Endodermal cell (in vitro differentiated cells): Measurements from ENCODE around the gene KCNG2. TPM values are rescaled to one million over a fixed set of nuclear protein-coding genes. Genes with fewer than 3 reads are reported as not detected.

Experiments used
- DNase-seq: peaks from one replicate; pipeline ENCODE4 v3.0.0-alpha.2; 2017
- H3K27ac ChIP-seq: 2 replicates; pipeline ENCODE4 v1.5.1; 2013; ENCODE audit warnings: mild to moderate bottlenecking, low read depth, low read length, moderate library complexity
- H3K27me3 ChIP-seq: 2 replicates; pipeline ENCODE4 v1.6.1; 2013; ENCODE audit warnings: mild to moderate bottlenecking, low read length, moderate library complexity; ENCODE audit not compliant: insufficient read depth, control insufficient read depth, poor library complexity, severe bottlenecking
- H3K36me3 ChIP-seq: 2 replicates; pipeline ENCODE4 v1.7.0; 2013; ENCODE audit warnings: mild to moderate bottlenecking, low read length, moderate library complexity; ENCODE audit not compliant: control insufficient read depth, insufficient read depth
- H3K4me1 ChIP-seq: one replicate; pipeline ENCODE4 v1.7.0; 2013; ENCODE audit warnings: low read length; ENCODE audit not compliant: control insufficient read depth, insufficient read depth
- H3K4me3 ChIP-seq: 2 replicates; pipeline ENCODE4 v1.5.1; 2013; ENCODE audit warnings: mild to moderate bottlenecking, low read length, moderate library complexity
- H3K9ac ChIP-seq: 2 replicates; pipeline ENCODE4 v1.6.1; 2013; ENCODE audit warnings: mild to moderate bottlenecking, low read length, moderate library complexity; ENCODE audit not compliant: poor library complexity, severe bottlenecking; ENCODE audit errors: extremely low read depth
- H3K9me3 ChIP-seq: 2 replicates; pipeline ENCODE4 v1.6.1; 2013; ENCODE audit warnings: mild to moderate bottlenecking, low read length, moderate library complexity; ENCODE audit not compliant: control insufficient read depth
- H3K27ac Mint-ChIP-seq: 2 replicates; pipeline ENCODE4 v1.8.0; 2020; ENCODE audit warnings: mixed read lengths
- H3K27me3 Mint-ChIP-seq: 2 replicates; pipeline ENCODE4 v1.8.0; 2021; ENCODE audit warnings: mild to moderate bottlenecking, mixed read lengths; ENCODE audit not compliant: insufficient read depth
- H3K36me3 Mint-ChIP-seq: 2 replicates; pipeline ENCODE4 v1.8.0; 2020; ENCODE audit warnings: low read depth, mixed read lengths
- H3K4me1 Mint-ChIP-seq: 2 replicates; pipeline ENCODE4 v1.8.0; 2020; ENCODE audit warnings: mixed read lengths
- H3K4me3 Mint-ChIP-seq: 2 replicates; pipeline ENCODE4 v1.8.0; 2020; ENCODE audit warnings: mild to moderate bottlenecking, moderate library complexity, mixed read lengths
- H3K9me3 Mint-ChIP-seq: 2 replicates; pipeline ENCODE4 v1.8.0; 2020; ENCODE audit warnings: mild to moderate bottlenecking, mixed read lengths
- whole genome bisulfite sequencing, 2 experiments: methylation state at CpG; one replicate each; pipeline versions ENCODE4 v1.1.5 to v1.1.7; 2013; ENCODE audit warnings: missing lambda C conversion rate in 2 of 2, mixed read lengths in 1 of 2; ENCODE audit not compliant: insufficient coverage in 1 of 2, insufficient read length in 1 of 2; 5-methylcytosine and 5-hydroxymethylcytosine counted together
- total RNA-seq, 2 donors: library from RNA; stranded (reverse); fragmentation: NEBNext Ultra II Directional in 1 of 2; extraction: Animal tissue kit (Norgen Biotek cat#: 25700) in 1 of 2; gene quantifications; 2 replicates in 1 of 2; 3 replicates in 1 of 2; pipeline ENCODE4 v1.2.1, GENCODE V29; 2021
- TF ChIP-seq, protein P1 (sequence below): fragments of 200-600 bp; sonication (generic); conservative IDR thresholded peaks from 2 replicates; pipeline ENCODE4 v1.5.0; 2021; ENCODE audit warnings: antibody characterized with exemption, mild to moderate bottlenecking

The KCNG2 gene
- total RNA-seq, 2 donors from 2014 or later = not detected

DNA sequence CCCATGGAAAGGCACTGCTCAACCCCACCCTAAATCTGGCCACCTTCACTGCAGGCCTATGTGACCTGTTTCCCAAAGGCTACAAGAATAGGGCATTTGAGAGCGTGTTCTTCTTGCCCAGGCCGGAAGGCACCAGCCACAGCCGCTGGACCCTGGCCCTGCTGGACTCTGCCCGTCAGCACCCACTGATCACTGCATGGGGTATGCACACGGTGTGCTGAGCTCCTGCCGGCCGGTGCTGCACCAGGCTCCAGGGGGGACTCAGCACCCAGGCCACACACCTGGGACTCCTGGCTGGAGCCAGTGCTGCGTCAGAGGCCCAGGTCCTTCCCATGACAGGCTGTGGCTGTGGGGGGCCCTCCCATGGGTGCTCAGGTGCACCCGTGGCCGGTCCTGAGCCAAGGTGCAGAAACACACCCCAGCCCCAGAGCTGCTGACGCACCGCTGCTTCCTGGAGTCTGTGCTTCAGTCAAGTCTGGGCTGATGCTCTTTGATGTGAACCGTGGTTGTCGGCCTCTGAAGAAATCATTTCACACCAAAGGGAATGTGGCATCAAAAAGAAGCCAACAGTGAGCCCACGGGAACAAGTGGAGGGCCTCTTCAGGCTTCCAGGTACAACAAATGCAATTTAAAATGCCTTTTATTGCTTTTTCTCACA, 6.5 kb downstream of the KCNG2 start:
- Histone ChIP-seq H3K4me1 (no peaks in the 10 kb centered on the region), H3K9ac (no peak overlapping the region), H3K27ac (no peak overlapping the region), H3K27me3 (peaks cover 33% of the 10 kb centered on the region), H3K9me3 (no peaks in the 10 kb centered on the region), H3K4me3 (no peak overlapping the region), H3K36me3 (no peaks in the 10 kb centered on the region)
- Mint-ChIP-seq H3K27me3 (peaks cover 18% of the 10 kb centered on the region), H3K9me3 (no peaks in the 10 kb centered on the region), H3K36me3 (no peaks in the 10 kb centered on the region), H3K4me1 (peaks cover 2% of the 10 kb centered on the region), H3K27ac (no peak overlapping the region), H3K4me3 (no peak overlapping the region)
- WGBS, 2 experiments = 92 to 94% methylated on average over 15 of the region's 15 CpGs
- TF ChIP-seq, protein P1, sequence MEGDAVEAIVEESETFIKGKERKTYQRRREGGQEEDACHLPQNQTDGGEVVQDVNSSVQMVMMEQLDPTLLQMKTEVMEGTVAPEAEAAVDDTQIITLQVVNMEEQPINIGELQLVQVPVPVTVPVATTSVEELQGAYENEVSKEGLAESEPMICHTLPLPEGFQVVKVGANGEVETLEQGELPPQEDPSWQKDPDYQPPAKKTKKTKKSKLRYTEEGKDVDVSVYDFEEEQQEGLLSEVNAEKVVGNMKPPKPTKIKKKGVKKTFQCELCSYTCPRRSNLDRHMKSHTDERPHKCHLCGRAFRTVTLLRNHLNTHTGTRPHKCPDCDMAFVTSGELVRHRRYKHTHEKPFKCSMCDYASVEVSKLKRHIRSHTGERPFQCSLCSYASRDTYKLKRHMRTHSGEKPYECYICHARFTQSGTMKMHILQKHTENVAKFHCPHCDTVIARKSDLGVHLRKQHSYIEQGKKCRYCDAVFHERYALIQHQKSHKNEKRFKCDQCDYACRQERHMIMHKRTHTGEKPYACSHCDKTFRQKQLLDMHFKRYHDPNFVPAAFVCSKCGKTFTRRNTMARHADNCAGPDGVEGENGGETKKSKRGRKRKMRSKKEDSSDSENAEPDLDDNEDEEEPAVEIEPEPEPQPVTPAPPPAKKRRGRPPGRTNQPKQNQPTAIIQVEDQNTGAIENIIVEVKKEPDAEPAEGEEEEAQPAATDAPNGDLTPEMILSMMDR = no peak
- no peak for DNase-seq

DNA sequence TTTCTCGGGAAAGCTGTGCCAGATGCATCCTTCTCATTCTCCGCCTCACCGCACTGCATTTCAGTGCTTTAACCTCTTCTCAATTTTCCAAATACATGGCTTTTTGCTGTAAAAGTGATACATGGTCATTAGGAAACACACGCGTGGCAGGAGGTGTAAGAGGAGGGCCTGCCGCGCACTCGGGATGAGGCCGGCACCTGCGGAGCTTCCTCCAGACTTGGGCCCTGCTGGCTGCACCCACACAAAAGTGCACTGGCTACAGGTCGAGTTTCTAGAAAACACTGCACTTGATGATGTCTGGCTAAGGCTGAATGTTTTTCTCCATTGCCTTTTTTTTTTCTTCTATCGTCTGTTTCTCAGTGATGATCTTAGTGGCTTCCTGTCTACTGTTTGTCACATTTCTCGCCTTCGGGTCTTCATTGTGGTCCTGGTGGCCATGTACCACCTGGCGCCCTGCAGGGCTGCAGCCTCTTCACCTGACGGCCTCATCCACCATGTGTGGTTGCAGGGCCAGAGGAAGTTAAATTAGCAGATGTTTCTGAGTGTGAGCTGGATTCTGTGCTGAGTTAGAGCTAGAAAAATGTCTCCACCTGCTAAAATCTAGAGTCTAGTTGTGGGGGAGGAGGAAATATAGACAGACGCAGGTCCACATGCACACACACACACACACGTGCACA, 7.6 kb downstream of the KCNG2 start:
- Mint-ChIP-seq H3K27ac (no peak overlapping the region), H3K27me3 (peaks cover 8% of the 10 kb centered on the region)

DNA sequence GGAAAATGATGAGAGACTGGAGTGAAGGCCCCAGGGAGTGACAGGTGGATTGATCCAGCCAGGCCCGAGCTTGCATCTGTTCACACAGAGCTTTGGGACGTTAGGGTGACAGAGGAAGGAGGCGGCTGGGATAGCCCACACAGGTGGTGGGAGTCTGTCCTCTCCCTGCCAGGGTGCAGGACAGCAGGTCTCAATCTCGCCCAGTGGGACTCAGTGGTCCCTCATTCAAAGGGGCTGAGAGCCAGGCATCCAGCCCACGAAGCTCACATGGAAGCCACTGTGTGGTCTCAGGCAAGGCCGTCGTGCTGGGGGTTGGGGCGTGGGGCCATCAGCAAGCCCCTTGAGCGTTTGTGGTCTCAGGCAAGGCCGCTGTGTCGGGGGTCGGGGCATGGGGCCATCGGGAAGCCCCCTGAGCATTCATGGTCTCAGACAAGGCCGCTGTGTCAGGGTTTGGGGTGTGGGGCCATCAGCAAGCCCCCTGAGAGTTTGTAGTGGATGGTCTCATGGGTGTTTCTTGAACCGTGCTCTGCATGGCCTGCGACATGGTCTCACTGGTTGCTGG, 8.3 kb downstream of the KCNG2 start:
- H3K4me3 Mint-ChIP-seq = no peak overlapping the region
- H3K9me3 ChIP-seq = no peaks in the 10 kb centered on the region
- TF ChIP-seq, protein P1 = no peak
- 88 to 91% methylated on average over 12 to 16 of the region's 16 CpGs for WGBS, 2 experiments
- H3K4me1 Mint-ChIP-seq = no peaks in the 10 kb centered on the region
- H3K9ac ChIP-seq = no peak overlapping the region
- H3K27me3 ChIP-seq = peaks cover 15% of the 10 kb centered on the region
- peaks cover 2% of the 10 kb centered on the region for H3K27me3 Mint-ChIP-seq
- H3K4me1 ChIP-seq = no peaks in the 10 kb centered on the region
- H3K36me3 ChIP-seq = no peaks in the 10 kb centered on the region
- H3K9me3 Mint-ChIP-seq = no peaks in the 10 kb centered on the region
- no peak for DNase-seq
- no peak overlapping the region for H3K27ac Mint-ChIP-seq
- no peak overlapping the region for H3K27ac ChIP-seq
- H3K36me3 Mint-ChIP-seq = no peaks in the 10 kb centered on the region
- H3K4me3 ChIP-seq = no peak overlapping the region

More for the DNA sequence above, 7.6 kb downstream of the KCNG2 start:
- H3K9ac ChIP-seq = no peak overlapping the region
- Mint-ChIP-seq H3K4me1 (no peaks in the 10 kb centered on the region), H3K36me3 (no peaks in the 10 kb centered on the region), H3K9me3 (no peaks in the 10 kb centered on the region), H3K4me3 (no peak overlapping the region)
- H3K36me3 ChIP-seq = no peaks in the 10 kb centered on the region
- H3K9me3 ChIP-seq = no peaks in the 10 kb centered on the region
- no peaks in the 10 kb centered on the region for H3K4me1 ChIP-seq
- H3K27me3 ChIP-seq = peaks cover 22% of the 10 kb centered on the region
- no peak overlapping the region for H3K27ac ChIP-seq
- no peak overlapping the region for H3K4me3 ChIP-seq
- WGBS, 2 experiments = 93 to 95% methylated on average over 14 to 17 of the region's 18 CpGs
- TF ChIP-seq, protein P1 = no peak
- DNase-seq = no peak
